ENCODE results near the gene NKAIN2.

NKAIN2 gene

DNA sequence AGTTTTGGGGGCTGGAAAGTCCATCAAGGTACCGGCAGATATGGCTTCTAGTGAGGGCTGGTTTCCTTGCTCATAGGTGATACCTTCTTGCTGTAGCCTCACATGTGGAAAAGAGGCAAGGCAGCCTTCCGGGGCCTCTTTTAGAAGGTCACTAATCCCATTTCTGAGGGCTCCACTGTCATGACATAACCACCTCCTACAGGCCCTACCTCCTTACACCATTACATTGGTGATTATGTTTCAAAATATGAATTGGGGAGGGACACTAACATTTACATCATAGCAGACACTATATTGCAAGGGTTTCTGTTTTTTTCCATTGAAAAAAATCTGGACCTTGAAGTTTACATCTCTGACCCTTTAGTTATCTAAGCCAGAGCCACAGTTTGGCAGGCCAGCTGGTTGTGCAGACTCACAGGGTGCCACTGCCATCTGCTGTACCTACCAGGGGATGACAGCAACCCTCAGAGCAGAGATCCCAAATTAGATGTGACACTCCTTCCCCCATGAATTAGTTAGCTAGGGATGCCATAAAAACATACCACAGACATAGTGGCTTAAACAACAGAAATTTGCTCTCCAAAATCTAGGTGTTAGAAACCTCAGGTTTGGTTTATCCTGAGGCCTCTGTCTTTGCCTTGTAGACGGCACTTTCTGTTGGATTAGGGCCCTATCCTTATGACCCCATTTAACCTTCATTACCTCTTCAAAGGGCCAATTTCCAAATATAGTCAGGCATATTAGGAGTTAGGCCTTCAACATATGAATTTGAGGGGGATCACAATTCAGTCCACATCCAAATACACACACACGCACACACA is 992.2 kb downstream of the NKAIN2 start:
- DNase-seq = no peak

DNA sequence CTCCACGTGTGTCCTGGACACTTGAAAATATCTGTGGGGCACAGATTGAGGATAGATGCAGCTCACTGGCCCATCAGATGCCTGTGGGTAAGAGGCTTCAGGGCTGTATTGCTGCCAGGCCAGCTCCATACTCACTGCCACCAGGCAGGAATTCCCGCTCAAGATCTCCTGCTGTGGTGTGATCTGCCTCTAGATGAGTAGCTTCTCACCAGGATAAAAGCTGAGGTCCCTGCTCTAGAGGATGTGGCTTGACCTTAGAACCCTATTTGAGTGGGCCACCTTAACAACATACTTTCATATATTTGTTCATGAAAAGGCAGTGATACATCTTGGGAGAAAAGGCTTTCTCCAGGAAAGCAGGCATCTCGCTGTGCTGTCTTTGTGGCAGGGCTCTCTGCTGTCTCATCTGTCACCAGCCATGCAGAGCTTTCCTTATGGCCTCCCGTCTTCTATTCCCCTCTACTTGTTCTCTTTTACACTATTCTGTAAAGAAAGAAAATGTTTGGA is 992.9 kb downstream of the NKAIN2 start:
- no peak for DNase-seq

DNA sequence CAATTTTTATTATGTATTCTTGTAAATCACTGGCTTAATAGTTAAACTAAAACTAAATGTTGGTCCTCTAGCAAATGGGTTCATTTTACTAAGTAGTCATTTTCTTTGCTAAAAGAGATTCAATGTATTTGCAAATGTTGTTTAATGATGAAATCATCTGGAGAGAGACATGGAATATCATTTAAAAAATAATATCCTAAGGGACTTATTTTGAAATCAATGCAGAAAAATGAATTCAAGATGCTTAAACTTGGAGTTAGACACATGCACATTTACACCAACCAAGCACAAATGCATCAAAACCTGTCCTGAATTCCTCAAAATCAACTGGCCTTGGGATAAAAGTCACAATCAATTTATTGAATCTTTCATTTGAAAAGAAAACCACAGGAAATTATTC is 993.6 kb downstream of the NKAIN2 start:
- no peak for DNase-seq

DNA sequence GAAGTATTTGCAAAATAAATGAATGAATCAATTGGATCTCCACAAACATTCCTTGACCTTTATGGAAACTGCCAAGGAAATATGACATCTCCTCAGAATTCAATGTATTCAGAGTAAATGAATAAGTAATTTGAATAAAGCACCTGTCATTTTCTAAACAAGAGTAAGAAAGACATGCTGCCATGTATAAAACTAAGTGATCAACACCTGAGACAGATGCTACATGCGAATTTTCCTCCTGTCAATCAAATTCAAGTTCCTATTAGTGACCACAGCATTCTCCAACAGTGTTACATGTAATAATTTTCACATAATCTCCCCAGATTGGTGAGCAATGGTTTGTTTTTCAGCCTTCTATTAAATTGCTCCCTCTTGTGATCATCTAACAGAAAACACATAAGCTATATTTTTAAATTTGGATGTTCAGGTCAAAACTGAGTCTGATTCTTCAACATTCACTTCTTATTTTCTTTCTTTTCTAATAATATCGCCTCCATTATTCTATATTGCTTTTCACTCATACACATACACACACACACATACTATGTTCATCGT is 995.4 kb downstream of the NKAIN2 start:
- DNase-seq = no peak

GRCh38 chr6:124799638-124800037 is 996.0 kb downstream of the NKAIN2 start:
- no peak for DNase-seq

DNA sequence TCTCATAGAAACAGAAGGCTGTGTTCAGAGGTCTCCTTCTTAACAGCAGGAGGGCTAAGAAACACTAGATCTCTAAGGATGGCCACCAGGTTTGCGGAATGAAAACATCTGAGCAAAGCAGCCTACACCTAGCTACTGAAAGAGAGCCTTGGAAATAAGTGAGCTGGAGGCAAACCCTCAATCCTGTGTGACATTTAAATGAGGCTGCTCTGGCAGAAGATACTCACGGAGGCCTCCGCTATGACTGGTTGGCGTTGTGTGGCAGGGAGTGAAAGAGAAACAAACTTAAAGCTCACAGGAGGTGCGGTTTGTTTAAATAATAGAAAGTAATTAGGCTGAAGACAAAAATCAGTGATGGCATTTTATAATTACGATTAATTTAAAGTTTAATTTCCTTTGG is 996.6 kb downstream of the NKAIN2 start:
- no peak for DNase-seq

- no peak for DNase-seq
Measured at GRCh38 chr6:124812067-124812466, 1008.4 kb downstream of the NKAIN2 start.

DNA sequence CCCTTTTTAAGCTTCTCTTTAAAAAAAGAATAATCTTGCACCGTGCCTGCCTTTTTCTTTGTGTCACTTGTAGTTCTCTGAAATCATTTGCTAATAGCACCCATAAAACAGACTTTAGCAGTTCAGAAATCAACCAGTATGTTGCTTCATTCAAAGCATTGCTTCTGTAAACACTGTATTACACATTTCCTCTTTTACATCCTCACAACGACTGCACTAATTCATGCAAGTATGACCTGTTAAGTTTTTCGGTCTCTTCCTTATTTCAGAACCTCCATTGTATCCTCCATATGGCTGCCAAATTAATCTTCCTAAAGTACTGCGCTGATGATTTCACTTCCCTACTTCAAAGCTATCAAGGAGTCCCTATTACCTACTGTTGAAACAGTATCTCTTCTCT is 1015.7 kb downstream of the NKAIN2 start:
- DNase-seq = no peak

- DNase-seq = no peak
Measured at GRCh38 chr6:124822204-124822613, 1018.5 kb downstream of the NKAIN2 start.

DNA sequence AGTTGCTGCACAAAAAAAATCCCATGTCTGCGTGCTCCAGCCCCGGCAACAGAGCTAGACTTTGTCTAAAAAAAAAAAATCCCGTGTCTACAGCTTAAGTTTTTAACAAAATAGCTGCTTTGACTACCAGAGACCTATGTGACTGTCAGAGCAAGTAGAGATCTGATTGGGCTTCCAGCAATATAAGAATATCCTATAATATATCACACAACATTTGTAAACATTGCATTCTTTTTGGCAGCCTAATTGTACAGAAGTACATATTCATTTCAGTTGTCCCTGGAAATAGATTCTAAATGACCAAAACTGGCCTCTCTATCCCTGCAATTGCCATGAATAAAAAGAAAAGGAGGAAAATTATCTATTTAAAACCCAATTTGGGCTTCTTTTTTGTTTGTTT is 1019.1 kb downstream of the NKAIN2 start:
- no peak for DNase-seq

- no peak for DNase-seq
Measured at GRCh38 chr6:124823240-124824111, 1019.8 kb downstream of the NKAIN2 start.

DNA sequence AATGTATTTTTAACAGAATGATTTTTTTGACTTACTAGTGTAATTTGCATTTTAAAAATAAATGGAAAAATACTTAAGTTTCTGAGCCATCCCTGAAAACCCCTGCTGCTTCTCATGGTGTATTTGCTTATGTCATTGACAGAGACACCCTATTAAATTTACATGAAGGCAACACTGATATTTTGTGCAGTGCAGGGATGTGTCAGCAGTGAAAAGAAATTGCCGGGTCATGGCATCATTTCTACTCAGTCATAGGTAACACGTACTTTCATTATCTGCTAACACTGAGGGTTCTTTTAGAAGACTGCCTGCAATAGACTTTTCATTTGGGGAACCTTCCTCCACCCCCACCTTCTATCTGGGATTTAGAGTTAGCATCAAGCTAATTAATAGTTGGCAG is 1021.9 kb downstream of the NKAIN2 start:
- no peak for DNase-seq

DNA sequence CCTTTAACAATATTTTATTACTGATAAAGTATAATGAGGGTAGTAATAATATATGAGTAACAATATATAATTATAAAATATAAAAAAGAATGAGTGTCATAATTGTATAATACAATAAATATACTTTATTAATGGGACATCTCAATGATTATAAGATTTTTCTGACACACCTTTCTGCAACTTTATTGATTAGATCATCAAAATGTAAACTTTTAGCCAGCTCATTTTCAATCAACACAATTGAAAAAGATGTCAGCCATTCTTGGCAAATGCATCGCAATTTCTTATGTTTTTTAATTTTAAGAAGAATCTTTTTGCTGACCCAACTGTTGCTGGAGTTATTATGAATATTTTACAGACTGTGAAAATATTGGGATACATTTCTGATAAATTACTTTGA is 1026.2 kb downstream of the NKAIN2 start:
- no peak for DNase-seq

- DNase-seq = no peak
Measured at GRCh38 chr6:124830506-124830905, 1026.8 kb downstream of the NKAIN2 start.

DNA sequence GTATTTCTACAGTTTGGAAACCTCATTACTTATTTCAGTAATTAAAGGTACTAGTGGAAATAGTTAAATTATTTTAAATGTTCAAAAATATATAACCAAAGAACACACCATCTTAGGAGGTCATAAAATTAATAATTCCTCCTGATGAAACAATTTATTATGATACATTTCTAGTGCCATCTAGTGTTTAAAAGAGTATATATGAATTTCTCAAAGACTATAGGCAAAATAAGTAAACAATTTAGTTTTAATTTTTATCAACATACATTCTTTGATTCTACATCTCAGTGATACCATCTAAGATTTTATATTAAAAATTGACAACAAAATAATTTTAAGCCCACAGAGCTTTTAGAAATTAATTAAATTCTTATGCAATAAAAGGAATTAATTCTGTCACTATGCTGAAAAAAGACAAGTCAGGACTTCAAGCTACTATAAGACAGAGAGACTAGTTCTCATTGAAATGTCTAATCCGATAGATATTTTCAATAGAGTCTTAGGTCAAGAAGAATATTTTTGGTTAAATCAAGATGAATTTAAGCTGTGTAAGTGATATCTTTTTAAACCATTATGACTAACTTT is 1050.8 kb downstream of the NKAIN2 start:
- no peak for DNase-seq

DNA sequence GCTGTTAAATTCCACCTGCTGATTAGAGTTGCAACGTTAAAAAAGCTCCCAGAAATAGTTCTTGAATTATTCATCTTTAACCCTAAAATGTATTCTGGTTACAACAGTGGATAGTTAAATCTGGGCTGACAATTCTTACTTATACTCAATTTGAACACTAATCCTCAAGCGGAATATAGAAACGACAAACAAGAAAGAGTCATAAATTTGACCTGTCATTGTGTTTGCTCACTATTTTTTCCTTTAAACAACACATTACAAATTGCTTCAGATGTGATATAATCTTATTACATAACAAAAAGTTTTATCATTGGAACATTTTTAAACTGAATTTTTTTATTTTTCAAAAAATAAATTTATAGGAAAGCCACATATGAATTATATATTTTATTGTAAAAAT is 1054.1 kb downstream of the NKAIN2 start:
- DNase-seq = no peak

DNA sequence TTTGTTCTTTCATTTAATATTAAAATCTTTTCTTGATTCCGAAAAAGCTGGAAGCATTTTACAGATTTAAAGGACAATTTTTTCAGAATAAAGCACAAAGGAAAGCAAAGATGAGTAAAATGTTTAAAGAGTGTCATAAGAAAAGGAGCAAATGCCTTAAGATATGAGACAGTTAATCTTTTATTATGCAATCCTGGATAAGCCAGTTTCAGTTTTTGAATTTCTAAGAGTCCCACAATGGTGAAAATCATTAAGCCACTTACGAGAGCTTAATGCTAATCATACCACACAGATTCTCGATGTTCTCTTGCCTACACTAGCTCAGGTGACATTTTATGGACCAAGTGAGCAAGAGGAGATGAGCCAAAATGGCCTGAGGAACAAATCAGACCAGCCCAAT is 1054.9 kb downstream of the NKAIN2 start:
- no peak for DNase-seq

DNA sequence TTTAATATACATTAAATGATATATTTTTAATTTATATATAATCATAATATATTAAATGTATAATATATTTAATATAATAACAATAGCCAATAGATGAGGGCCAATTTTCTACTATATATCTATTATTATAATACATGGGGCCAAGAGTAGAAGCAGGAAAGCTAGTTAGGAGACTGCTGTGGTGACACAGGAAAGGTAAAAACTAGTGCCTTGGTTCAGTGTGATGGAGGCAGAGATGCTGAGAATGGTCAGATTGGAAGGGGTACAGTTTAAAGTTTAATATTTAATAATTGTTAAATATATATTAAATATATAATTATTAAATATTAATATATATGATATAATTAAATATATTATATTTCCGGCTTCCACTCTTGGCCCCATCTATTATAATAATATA is 1055.7 kb downstream of the NKAIN2 start:
- DNase-seq = no peak

DNA sequence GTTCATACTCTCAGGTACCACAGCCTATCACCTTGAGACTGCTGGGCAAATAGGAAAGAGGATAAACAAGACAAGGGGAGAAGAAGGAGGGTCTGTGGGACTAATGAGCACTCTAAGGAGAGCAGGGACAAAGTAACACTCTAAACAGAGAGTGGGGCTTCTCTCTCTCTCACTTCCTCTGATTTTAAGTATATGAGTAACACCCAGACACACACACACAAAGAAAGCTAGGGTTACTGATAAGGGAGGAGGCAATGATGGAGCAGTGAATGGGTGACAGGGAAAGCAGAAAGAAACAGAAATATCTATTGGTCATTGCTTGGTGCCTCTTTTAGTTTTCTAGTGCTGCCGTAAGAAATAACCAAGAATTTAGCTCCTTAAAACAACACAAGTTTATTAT is 1062.4 kb downstream of the NKAIN2 start:
- no peak for DNase-seq

DNA sequence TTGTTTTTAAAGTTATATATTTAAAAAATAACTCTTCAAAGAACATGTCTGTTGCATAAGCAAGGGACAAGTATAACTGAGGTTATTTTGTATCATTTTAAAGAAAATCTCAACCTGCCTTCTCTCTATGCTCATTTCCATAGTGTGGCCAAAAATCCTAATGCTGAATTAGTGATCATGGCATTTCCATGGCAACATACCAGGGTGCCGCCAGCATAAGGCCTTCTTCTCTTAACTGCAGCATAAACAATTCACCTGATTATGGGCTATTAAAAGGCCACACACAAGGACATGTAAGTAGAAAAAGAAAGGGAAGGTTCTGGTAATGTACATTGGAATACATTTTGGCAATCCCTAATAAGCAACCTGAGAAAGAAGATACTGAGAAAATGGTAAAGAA is 1063.5 kb downstream of the NKAIN2 start:
- DNase-seq = no peak

- DNase-seq = no peak
Measured at GRCh38 chr6:124868481-124868880, 1064.8 kb downstream of the NKAIN2 start.

DNA sequence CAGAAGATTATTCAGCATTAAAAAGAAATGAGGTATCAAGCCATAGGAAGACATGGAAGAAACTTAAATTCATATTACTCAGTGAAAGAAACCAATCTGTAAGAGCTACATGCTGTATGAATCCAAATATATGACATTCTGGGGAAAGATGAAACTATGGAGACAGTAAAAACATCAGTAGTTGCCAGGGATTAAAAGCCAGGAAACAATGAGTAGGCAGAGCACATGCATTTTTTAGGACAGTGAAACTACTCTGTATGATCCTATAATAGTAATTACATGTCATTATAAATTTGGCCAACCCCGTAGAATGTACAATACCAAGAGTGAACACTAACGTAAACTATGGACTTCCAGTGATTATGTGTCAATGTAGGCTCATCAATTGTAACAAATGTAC is 1065.8 kb downstream of the NKAIN2 start:
- DNase-seq = no peak
